ENCODE results near the gene CXCL9.

- TF ChIP-seq CTCF (IDR thresholded peaks at IDR 0.05; ENCODE audit: insufficient read depth, low read length, poor library complexity, severe bottlenecking) (no peak), EZH2phosphoT487 (conservative IDR thresholded peaks at IDR 0.05; ENCODE audit: low read length) (no peak)
Observed at GRCh38 chr4:75980576-75980975, 26.7 kb downstream of the CXCL9 start.
